Measurements from ENCODE around the gene TANC1. TPM values are rescaled to one million over a fixed set of nuclear protein-coding genes. Genes with fewer than 3 reads are reported as not detected.

Gene TANC1
- total RNA-seq, 5 donors from 2014 or later (not counting 1 experiment from before 2014, with no cell fraction given) = 0.26 to 0.61 (median 0.50) TPM

DNA sequence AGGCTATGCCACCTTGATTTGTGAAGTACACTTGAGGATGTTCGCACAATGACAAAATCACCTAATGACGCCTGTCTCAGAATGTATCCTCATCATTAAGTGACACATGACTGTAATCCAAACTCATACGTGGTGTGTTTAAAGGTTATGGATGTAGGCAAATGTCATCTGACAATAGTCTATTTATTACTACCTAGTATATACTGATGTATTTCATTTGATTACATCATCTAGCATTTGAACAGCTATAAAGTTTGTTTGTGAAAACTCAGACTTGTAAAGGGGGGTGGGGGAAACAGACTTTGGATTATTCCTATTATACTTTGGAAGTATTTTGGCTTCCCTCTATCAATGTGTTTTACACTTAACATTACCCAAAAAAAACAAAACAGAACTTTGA is 129.9 kb downstream of the TANC1 start:
- WGBS (ENCODE audit: insufficient coverage) = no CpG with 5 or more reads among the region's 3 CpGs
- H3K9me3 Mint-ChIP-seq = peaks cover 5 to 14% (median 13%) of the 10 kb centered on the region in 3 donors
- Histone ChIP-seq H3K27ac (ENCODE audit: low read length) (no peak overlapping the region), H3K36me3 (ENCODE audit: control insufficient read depth in 2 of 2, extremely low read depth in 1 of 2, insufficient read depth in 1 of 2, low read length in 1 of 2) (no peaks in the 10 kb centered on the region), H3K4me1 (ENCODE audit: control insufficient read depth in 1 of 2, extremely low read depth in 1 of 2, insufficient read depth in 2 of 2, low read length in 2 of 2) (peaks cover 6 to 8% of the 10 kb centered on the region in 2 experiments), H3K4me3 (ENCODE audit: control insufficient read depth in 1 of 2, extremely low read depth in 1 of 2, low read length in 1 of 2) (no peak overlapping the region), H3K27me3 (replicated peaks in 1 of 2; ENCODE audit: control insufficient read depth in 2 of 2, extremely low read depth in 1 of 2, insufficient read depth in 2 of 2, low read length in 1 of 2) (no peaks in the 10 kb centered on the region), H3K9me3 (peaks cover 2% of the 10 kb centered on the region)
- ChIA-PET POLR2A (interaction anchor here in 1 of 2 donors (0.6 kb wide), 1 partner anchor 129 kb away, joined by 3 read pairs; no protein-coding TSS in a partner anchor), CTCF (interaction anchor here in 1 of 2 donors (0.6 to 0.7 kb wide), 2 partner anchors 73 to 547 kb away, joined by 3 read pairs; no protein-coding TSS in a partner anchor)
- H3K36me3 Mint-ChIP-seq = peaks cover 3% of the 10 kb centered on the region
- DNase-seq (no peak), ATAC-seq (replicated peaks in 1 of 4) (no peak)
- H3K4me3 Mint-ChIP-seq = no peak overlapping the region
- H3K4me1 Mint-ChIP-seq = peaks cover 15 to 16% (median 16%) of the 10 kb centered on the region in 3 donors
- H3K27ac Mint-ChIP-seq = no peak overlapping the region
- H3K27me3 Mint-ChIP-seq = no peaks in the 10 kb centered on the region

DNA sequence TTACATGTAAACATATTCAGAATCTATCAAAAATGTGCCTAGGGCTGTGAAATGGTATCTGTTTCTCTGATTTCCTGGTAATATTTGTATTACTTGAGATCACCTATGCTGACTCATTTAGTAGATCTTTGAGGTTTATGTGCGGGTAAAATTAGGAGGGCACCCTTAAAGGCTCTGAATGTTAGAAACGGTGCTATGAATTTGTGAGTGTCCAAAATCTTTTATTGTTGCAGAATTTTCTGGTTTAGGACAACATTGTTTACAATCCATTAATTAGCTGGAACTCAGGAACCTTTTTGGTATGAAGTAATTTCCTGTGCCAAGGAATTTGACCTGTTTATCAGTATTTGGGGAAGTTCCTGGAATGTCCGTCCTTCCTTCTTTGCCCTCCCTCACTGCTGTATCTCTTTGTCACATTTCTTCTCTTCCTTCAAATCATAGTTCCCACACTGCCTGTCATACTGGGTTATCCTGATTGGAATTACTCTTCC is 130.5 kb downstream of the TANC1 start:
- Mint-ChIP-seq H3K4me1 (peaks cover 9 to 10% (median 10%) of the 10 kb centered on the region in 3 donors), H3K27ac (no peak overlapping the region), H3K4me3 (no peak overlapping the region), H3K9me3 (peaks cover 5 to 14% (median 13%) of the 10 kb centered on the region in 3 donors), H3K36me3 (peaks cover 3% of the 10 kb centered on the region), H3K27me3 (no peaks in the 10 kb centered on the region)
- no peak overlapping the region for H3K27ac ChIP-seq (ENCODE audit: low read length)
- no peaks in the 10 kb centered on the region for H3K27me3 ChIP-seq (replicated peaks in 1 of 2; ENCODE audit: control insufficient read depth in 2 of 2, extremely low read depth in 1 of 2, insufficient read depth in 2 of 2, low read length in 1 of 2)
- peaks cover 2% of the 10 kb centered on the region for H3K9me3 ChIP-seq
- ChIA-PET POLR2A (no interaction called here), CTCF (no interaction called here)
- no CpG with 5 or more reads among the region's 3 CpGs for WGBS (ENCODE audit: insufficient coverage)
- H3K36me3 ChIP-seq (ENCODE audit: control insufficient read depth in 2 of 2, extremely low read depth in 1 of 2, insufficient read depth in 1 of 2, low read length in 1 of 2) = no peaks in the 10 kb centered on the region
- ATAC-seq (replicated peaks in 1 of 4) (no peak), DNase-seq (no peak)
- peaks cover 2% of the 10 kb centered on the region in 2 experiments for H3K4me1 ChIP-seq (ENCODE audit: control insufficient read depth in 1 of 2, extremely low read depth in 1 of 2, insufficient read depth in 2 of 2, low read length in 2 of 2)
- H3K4me3 ChIP-seq (ENCODE audit: control insufficient read depth in 1 of 2, extremely low read depth in 1 of 2, low read length in 1 of 2) = no peak overlapping the region

DNA sequence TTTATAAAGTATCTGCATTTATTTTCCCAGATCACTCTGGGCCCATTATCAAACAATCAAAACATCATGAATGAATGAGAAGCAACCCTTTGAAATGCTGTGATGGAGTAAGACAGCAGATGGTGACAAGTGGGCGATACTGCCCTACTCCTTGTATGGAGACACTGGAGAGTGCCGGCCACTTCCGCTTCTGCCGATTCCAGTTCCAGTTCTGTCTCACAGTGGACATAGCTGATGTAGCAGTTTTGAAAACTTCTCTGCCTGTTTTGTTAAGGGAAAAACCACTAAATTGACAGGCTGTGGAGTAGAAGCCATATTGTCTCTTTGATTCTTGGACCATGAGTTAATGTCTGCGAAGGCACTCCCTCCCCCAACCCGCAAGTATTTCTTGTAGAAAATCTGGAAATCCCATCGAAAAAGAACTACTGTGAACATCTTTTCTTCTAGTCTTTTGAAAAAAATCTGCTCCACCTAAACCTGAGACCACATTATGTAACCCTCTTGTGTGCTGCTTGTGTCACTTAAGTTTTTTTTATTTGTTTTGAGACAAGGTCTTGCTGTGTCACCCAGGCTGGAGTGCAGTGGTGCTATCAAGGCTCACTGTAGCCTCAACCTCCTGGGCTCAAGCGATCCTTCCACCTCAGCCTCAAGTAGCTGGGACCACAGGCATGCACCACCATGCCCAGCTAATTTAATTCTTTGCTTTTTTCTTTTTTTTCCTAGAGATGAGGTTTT is 133.5 kb downstream of the TANC1 start:
- 90% methylated on average over 2 of the region's 8 CpGs for WGBS (ENCODE audit: insufficient coverage)
- H3K9me3 Mint-ChIP-seq = peaks cover 0 to 2% (median 1%) of the 10 kb centered on the region in 3 donors

GRCh38 chr2:159103411-159103810 is 135.0 kb downstream of the TANC1 start:
- Histone ChIP-seq H3K4me3 (ENCODE audit: control insufficient read depth in 1 of 2, extremely low read depth in 1 of 2, low read length in 1 of 2) (no peak overlapping the region), H3K9me3 (no peaks in the 10 kb centered on the region), H3K4me1 (ENCODE audit: control insufficient read depth in 1 of 2, extremely low read depth in 1 of 2, insufficient read depth in 2 of 2, low read length in 2 of 2) (no peaks in the 10 kb centered on the region), H3K27ac (ENCODE audit: low read length) (no peak overlapping the region), H3K36me3 (ENCODE audit: control insufficient read depth in 2 of 2, extremely low read depth in 1 of 2, insufficient read depth in 1 of 2, low read length in 1 of 2) (no peaks in the 10 kb centered on the region), H3K27me3 (replicated peaks in 1 of 2; ENCODE audit: control insufficient read depth in 2 of 2, extremely low read depth in 1 of 2, insufficient read depth in 2 of 2, low read length in 1 of 2) (peaks cover 0 to 4% of the 10 kb centered on the region in 2 experiments)
- Mint-ChIP-seq H3K27ac (no peak overlapping the region), H3K4me1 (no peaks in the 10 kb centered on the region), H3K27me3 (peaks cover 0 to 7% of the 10 kb centered on the region in 2 donors), H3K36me3 (no peaks in the 10 kb centered on the region), H3K9me3 (no peaks in the 10 kb centered on the region), H3K4me3 (no peak overlapping the region)
- CTCF ChIA-PET = no interaction called here
- no peak for DNase-seq
- WGBS (ENCODE audit: insufficient coverage) = no CpG with 5 or more reads among the region's 5 CpGs
- POLR2A ChIA-PET = no interaction called here
- ATAC-seq (replicated peaks in 1 of 4) = no peak

More for the DNA sequence above, 133.5 kb downstream of the TANC1 start:
- no peak for DNase-seq
- no peaks in the 10 kb centered on the region for H3K36me3 ChIP-seq (ENCODE audit: control insufficient read depth in 2 of 2, extremely low read depth in 1 of 2, insufficient read depth in 1 of 2, low read length in 1 of 2)
- H3K4me3 ChIP-seq (ENCODE audit: control insufficient read depth in 1 of 2, extremely low read depth in 1 of 2, low read length in 1 of 2) = no peak overlapping the region
- H3K27ac ChIP-seq (ENCODE audit: low read length) = no peak overlapping the region
- peaks cover under 1% of the 10 kb centered on the region for H3K9me3 ChIP-seq
- Mint-ChIP-seq H3K27ac (no peak overlapping the region), H3K36me3 (no peaks in the 10 kb centered on the region), H3K4me3 (no peak overlapping the region), H3K27me3 (no peaks in the 10 kb centered on the region), H3K4me1 (no peaks in the 10 kb centered on the region)
- H3K4me1 ChIP-seq (ENCODE audit: control insufficient read depth in 1 of 2, extremely low read depth in 1 of 2, insufficient read depth in 2 of 2, low read length in 2 of 2) = no peaks in the 10 kb centered on the region
- no peaks in the 10 kb centered on the region for H3K27me3 ChIP-seq (replicated peaks in 1 of 2; ENCODE audit: control insufficient read depth in 2 of 2, extremely low read depth in 1 of 2, insufficient read depth in 2 of 2, low read length in 1 of 2)
- no peak for ATAC-seq (replicated peaks in 1 of 4)
- ChIA-PET POLR2A (no interaction called here), CTCF (no interaction called here)

- Mint-ChIP-seq H3K27me3 (peaks cover 0 to 8% of the 10 kb centered on the region in 2 donors), H3K4me1 (no peaks in the 10 kb centered on the region), H3K27ac (no peak overlapping the region), H3K4me3 (no peak overlapping the region), H3K9me3 (no peaks in the 10 kb centered on the region), H3K36me3 (no peaks in the 10 kb centered on the region)
- Histone ChIP-seq H3K9me3 (no peaks in the 10 kb centered on the region), H3K27me3 (replicated peaks in 1 of 2; ENCODE audit: control insufficient read depth in 2 of 2, extremely low read depth in 1 of 2, insufficient read depth in 2 of 2, low read length in 1 of 2) (peaks cover 0 to 6% of the 10 kb centered on the region in 2 experiments), H3K36me3 (ENCODE audit: control insufficient read depth in 2 of 2, extremely low read depth in 1 of 2, insufficient read depth in 1 of 2, low read length in 1 of 2) (no peaks in the 10 kb centered on the region), H3K4me1 (ENCODE audit: control insufficient read depth in 1 of 2, extremely low read depth in 1 of 2, insufficient read depth in 2 of 2, low read length in 2 of 2) (no peaks in the 10 kb centered on the region), H3K27ac (ENCODE audit: low read length) (no peak overlapping the region), H3K4me3 (ENCODE audit: control insufficient read depth in 1 of 2, extremely low read depth in 1 of 2, low read length in 1 of 2) (no peak overlapping the region)
- no peak for DNase-seq
- WGBS (ENCODE audit: insufficient coverage) = 50% methylated on average over 1 of the region's 5 CpGs
- ChIA-PET POLR2A (no interaction called here), CTCF (no interaction called here)
- no peak for ATAC-seq (replicated peaks in 1 of 4)
These were observed 137.7 kb downstream of the TANC1 start for GRCh38 chr2:159106109-159106508.

- DNase-seq = no peak
- H3K27me3 ChIP-seq (replicated peaks in 1 of 2; ENCODE audit: control insufficient read depth in 2 of 2, extremely low read depth in 1 of 2, insufficient read depth in 2 of 2, low read length in 1 of 2) = peaks cover 0 to 6% of the 10 kb centered on the region in 2 experiments
- H3K4me3 ChIP-seq (ENCODE audit: control insufficient read depth in 1 of 2, extremely low read depth in 1 of 2, low read length in 1 of 2) = no peak overlapping the region
These were observed 139.9 kb downstream of the TANC1 start for GRCh38 chr2:159108181-159108893.

More at GRCh38 chr2:159108181-159108893, 139.9 kb downstream of the TANC1 start:
- ChIA-PET POLR2A (no interaction called here), CTCF (interaction anchor here in 1 of 2 donors (0.6 kb wide), 1 partner anchor 9 kb away, joined by 8 read pairs; no protein-coding TSS in a partner anchor)
- ATAC-seq (replicated peaks in 1 of 4) = no peak
- 87% methylated on average over 11 of the region's 12 CpGs for WGBS (ENCODE audit: insufficient coverage)
- Mint-ChIP-seq H3K4me1 (no peaks in the 10 kb centered on the region), H3K9me3 (no peaks in the 10 kb centered on the region), H3K36me3 (no peaks in the 10 kb centered on the region), H3K27ac (no peak overlapping the region), H3K27me3 (peaks cover 0 to 8% of the 10 kb centered on the region in 2 donors), H3K4me3 (no peak overlapping the region)
- no peaks in the 10 kb centered on the region for H3K9me3 ChIP-seq
- no peaks in the 10 kb centered on the region for H3K36me3 ChIP-seq (ENCODE audit: control insufficient read depth in 2 of 2, extremely low read depth in 1 of 2, insufficient read depth in 1 of 2, low read length in 1 of 2)
- no peak overlapping the region for H3K27ac ChIP-seq (ENCODE audit: low read length)
- no peaks in the 10 kb centered on the region for H3K4me1 ChIP-seq (ENCODE audit: control insufficient read depth in 1 of 2, extremely low read depth in 1 of 2, insufficient read depth in 2 of 2, low read length in 2 of 2)

Data from T-cell (primary cell).